GM19467 (cell line): ENCODE data around the gene NXPH2.
"Not testable (repeated sequence)": the region's sequence is repeated elsewhere in the genome, so short reads cannot be mapped to it uniquely, and the experiment has no call there.

Source experiments
- ATAC-seq: cut with Tn5 transposase; IDR thresholded peaks from one replicate; pipeline ENCODE4 v1.9.1; 2021; ENCODE audit warnings: mild to moderate bottlenecking, moderate library complexity; ENCODE audit not compliant: unreplicated experiment

Gene NXPH2

DNA sequence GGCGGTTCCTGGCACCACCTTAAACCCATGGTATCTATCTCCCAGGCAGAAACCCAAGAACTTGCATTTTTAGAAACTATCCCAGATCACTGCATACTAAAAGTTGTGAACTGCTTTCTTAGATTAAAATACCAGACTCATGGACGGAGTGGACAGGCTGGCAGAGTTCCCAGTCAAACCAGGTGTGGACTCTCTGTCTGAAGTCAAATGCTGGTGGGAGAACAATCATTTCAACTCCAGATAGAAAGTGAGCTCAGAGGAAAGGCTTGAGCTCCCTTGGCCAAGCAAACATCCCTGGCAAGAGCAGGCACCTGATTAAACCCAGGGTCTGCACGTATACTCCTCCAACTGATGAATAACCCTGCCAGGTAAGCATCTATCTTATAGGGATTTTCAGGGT, 19.5 kb downstream of the NXPH2 start:
- no peak for ATAC-seq

- no peak for ATAC-seq
Measured at GRCh38 chr2:138757384-138757783, 22.8 kb downstream of the NXPH2 start.

DNA sequence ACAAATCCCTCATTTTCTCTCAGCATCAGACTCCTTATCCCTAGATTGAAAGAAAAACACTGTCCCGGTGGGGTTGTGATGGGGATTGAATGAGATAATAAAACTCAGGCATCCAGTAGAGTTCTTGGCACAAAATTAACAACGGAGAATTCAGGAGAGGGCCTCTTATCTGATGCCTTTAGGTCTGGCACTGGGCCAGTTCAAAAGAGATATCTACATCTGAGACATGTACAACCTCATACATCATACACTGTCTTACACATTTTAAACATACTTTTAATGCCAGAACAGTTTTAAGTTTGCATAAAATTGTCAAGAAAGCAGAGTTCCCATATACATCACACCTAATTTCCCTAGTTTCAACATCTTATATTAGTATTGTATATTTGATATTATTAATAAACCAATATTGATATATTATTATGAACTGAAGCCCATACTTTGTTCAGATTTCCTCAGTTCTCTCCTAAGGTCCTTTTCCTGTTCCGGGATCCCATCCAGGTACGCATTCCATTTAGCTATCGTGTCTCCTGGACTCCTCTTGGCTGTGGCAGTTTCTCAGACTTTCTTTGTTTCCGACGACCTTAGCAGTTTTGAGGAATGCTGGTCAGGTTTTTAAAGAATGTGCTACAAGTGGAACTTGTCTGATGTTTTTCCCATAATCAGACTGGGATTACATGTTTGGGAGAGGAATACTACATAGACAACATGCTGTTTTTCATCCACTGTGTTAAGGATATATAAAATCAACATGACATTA, 27.8 kb downstream of the NXPH2 start:
- ATAC-seq: no peak

GRCh38 chr2:138744713-138745112, 35.5 kb downstream of the NXPH2 start:
- ATAC-seq: no peak

GRCh38 chr2:138742441-138743057, 37.6 kb downstream of the NXPH2 start:
- no peak for ATAC-seq

DNA sequence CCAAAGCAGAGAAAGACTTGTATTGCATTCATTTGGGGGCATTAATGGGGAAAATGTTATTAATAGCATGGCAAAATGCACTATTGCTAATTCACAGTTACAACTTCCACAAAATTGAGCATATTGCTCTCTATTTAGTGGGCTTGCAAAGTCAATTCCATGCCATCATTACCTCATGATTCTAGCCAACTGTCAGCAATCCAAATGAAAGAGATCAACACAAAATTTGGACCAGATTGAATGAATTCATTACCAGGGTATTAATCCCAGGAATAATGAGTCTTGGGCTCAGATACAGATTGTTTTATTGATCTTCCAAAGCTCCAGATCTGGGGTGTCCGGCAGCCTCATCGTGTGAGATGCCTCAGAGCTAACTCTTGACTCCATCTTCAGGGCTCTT, 38.3 kb downstream of the NXPH2 start:
- ATAC-seq: no peak

DNA sequence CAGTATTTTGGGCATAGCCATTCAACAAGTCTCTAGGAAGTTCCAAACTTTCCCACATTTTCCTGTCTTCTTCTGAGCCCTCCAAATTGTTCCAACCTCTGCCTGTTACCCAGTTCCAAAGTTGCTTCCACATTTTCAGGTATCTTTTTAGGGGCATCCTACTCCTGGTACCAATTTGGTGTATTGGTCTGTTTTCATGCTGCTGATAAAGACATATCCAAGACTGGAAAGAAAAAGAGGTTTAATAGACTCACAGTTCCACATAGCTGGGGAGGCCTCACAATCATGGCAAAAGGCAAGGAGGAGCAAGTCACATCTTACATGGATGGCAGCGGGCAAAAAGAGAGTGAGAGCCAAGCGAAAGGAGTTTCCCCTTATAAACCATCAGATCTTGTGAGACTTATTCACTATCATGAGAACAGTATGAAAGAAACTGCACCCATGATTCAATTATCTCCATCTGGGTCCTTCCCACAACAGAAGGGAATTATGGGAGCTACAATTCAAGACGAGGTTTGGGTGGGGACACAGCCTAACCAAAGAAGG, 43.1 kb downstream of the NXPH2 start:
- ATAC-seq: not testable (repeated sequence)

DNA sequence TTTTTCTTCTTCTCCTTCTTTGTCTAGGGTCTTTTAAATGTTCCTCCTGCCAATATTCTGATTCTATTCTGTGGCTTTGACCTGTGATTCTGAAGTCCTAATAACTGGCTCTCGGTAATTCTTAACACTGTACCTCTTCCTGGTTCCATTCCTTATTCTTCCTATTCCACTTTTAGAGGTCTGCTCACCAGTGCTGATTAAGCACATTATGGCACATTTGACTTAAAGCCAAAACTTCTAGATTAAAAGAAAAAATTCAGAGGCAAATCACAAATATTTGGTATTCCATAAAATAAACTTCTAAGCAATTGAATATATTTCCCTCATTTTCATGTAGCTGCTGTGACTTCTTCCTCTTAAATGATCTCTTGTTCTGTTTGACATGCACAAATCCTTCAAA, 47.5 kb downstream of the NXPH2 start:
- no peak for ATAC-seq

DNA sequence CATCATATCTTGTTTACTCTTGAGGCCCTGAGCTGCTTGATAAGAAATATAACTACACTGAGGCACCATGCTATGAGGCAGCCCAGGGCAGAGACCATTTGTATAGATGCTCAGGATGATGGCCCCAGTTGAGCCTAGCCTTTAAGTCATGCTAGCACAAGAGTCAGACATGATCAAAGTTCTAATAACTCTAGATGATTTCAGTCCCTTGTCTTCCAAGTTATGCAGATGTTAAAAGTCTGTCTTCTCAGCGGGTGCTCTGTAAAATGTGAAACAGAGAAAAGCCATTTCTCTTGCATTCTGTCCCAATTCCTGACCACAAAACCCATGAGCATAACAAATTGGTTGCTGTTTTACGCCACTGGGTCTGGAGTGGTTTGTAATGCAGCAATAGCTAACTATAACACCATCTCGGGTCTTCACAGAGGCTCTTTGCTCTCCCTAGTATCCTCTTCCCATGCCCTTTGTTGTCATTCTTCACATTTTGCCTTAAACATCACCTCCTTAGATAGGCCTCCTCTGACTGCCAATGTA, 49.6 kb downstream of the NXPH2 start:
- peak; percentile 91 for ATAC-seq

- no peak for ATAC-seq
Measured at GRCh38 chr2:138727956-138728355, 52.2 kb downstream of the NXPH2 start.

- no peak for ATAC-seq
Measured at GRCh38 chr2:138726681-138727080, 53.5 kb downstream of the NXPH2 start.

- ATAC-seq: no peak
Measured at GRCh38 chr2:138724729-138725459, 55.3 kb downstream of the NXPH2 start.

DNA sequence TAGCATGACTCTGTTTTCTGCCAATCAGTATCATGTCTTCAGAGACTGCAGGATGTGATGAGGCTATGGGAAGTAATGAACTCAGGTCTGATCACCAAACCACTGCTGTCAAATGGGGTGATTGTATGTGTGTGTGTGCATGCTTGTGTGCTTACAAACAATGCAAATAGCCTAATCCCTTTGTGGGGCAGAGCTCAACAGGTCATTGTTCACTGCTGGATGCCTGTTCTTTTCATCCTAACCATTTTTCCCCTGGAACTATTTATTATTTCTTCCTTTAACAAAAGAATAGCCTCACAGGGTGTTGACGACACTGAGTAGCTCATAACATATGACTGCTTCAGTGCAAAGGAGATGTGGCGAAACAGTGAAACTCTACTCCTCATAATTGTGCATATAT, 55.9 kb downstream of the NXPH2 start:
- no peak for ATAC-seq

DNA sequence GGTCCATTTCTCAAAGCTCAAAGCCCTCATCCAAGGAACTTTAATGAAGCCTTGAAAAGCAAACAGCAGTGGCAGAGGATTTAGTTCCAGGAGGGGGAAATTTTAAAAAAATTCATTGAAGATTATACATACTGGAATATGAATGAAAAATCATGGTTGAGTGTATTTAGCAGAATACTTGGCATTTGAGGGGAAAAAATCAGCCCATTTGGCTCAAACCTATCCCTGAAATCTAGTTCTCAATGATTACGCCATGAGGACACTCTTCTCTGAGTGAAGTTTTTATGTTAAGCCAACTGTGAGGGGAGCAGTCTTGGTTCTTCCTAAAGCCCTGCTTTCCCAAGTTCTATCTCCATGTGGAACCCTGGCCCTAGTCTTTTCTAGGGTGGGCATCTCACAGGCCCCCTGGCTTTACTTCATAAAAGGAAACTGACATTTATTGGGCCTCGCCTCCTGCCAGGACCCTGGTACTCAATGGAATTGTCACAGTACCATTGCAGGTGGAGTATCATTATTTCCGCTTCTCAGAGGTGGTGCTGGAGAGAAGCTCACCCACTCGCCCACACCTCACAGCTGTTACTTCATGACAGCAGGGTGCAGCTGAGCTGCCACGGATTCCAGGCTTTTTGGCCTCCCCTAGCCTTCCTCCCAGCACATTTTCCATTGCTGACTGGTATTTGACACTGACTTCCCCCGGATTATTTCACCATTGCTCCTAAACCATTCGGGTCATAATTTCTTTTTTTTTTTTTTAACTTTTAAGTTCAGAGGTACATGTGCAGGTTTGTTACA, 56.8 kb downstream of the NXPH2 start:
- ATAC-seq: no peak

- ATAC-seq: no peak
Measured at GRCh38 chr2:138722316-138722715, 57.9 kb downstream of the NXPH2 start.

DNA sequence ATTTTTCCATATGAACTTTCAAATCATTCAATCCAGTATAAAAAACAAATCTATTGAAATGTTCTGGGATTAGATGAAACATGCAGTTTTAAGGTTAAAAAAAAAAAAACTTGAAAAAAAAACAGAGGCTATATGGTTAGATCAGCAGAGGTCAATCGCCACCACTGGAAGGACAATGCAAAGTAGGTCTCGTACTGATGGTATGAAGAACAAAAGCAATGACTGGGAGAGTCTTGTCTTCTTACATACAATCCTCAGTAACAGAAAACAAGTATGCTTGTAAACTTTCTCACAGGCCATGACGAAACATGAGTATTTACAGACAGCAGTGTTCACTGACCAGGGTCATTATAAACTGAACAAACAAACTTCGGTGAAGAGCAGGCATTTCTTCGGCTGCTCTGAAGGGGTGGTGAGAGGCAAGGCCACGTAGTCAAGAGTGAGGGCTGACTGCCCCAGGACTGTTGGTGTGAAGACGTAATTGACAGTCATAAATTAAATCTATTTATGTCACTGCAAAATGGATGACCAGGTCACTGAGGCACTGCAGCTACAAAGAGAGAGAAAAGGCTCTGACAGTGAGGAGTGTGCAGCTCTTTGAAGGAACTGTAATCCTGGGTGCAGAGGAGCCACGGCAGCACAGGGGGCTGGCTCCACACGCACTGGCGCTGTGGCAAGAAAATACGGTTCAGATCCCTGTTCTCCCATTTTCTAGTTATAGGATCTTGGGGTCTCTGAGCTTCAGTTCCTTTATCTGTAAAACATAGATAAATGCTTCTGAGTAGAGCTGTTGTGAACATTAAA, 60.0 kb downstream of the NXPH2 start:
- no peak for ATAC-seq

DNA sequence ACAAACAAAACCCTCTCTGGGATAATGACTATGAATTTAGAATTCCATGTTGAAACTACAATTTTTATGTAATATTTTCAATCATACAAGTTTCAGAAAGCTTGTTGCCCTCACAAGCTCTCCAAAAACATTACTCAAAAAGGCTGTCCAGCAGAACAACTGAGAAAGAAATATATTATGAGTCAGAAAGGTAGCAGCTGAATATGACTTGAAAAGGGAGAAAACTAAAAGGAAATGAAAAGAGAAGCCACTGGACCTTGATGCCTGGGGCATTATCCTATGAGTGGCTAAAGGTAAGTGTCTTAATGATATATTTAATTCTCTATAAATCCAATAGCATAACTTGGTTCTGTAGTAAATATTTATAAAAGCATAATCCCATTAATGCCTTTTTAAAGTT, 61.8 kb downstream of the NXPH2 start:
- ATAC-seq: no peak

DNA sequence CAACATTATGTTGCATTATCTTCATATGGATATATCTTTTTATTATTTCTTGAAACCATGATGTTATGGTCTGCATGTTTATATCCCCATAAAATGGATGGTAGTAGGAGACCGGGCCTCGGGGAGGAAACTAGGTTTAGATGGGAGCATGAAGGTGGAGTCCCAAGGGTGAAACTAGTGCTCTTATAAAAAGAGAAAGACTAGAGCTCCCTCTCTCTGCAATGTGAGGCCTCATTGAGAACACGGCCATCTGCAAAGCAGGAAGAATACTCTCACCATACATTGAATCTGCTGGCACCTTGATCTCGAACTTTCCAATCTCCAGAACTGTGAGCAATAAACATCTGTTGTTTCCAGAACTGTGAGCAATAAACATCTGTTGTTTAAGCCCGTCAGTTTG, 64.0 kb downstream of the NXPH2 start:
- peak; percentile 32 for ATAC-seq

DNA sequence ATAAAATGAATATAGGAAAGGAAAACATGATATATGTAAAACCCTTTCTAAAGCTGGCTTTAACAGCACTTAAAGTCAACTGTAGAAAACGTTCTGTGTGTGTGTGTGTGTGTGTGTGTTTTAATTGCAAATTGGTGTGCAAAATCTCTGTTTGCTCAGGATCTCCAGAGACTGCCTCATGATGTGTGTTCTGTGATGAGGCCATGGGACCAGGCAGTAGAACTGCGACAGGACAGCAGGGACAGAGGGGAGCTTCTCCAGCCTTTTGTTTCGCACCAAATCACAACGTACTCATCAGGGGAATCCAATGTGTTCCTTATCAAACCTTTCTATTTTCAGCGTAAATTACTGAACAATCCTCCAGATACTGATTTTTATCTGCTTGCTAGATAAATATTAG, 66.7 kb downstream of the NXPH2 start:
- no peak for ATAC-seq

DNA sequence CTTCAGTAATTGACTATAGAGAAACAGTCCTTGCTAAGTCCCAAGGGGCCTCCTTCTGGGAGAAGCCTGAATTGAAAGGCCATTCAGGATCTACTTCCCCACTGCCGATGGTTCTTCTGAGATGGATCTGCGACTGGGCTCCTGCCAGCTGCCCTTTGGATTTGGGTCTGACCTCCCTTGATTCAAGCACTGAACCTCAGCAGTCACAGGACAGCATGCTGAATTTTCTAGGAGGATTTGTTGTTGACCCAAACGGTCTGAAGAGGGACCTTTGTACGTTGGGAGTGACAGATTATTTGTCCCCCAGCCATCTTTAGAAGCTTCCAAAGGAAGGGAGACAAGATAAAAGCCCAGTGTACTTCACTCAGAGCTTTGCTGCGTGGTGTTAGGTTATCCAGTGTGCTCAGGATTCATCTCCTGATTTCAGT, 67.1 kb downstream of the NXPH2 start:
- no peak for ATAC-seq
